Epithelial cell of esophagus (primary cell): ENCODE measurements around the gene QRICH1.
A peak's percentile ranks its signal among the peaks of the same experiment; 100 is the strongest.

ENCODE experiments used
- DNase-seq: peaks from one replicate; pipeline ENCODE4 v3.0.0; 2010; ENCODE audit warnings: low read depth
- H3K4me3 ChIP-seq: 2 replicates; pipeline ENCODE4 v1.5.1; 2011; ENCODE audit warnings: mild to moderate bottlenecking, low read length, control low read depth
- CTCF ChIP-seq: IDR thresholded peaks from 2 replicates; pipeline ENCODE4 v1.5.1; 2011; ENCODE audit warnings: low read depth, mild to moderate bottlenecking, low read length, control low read depth, inconsistent platforms; ENCODE audit not compliant: insufficient read depth; ENCODE audit errors: missing control alignments

QRICH1 gene

GRCh38 chr3:49032646-49033304, 61.1 kb downstream of the QRICH1 start:
- DNase-seq, result no peak
- no peak for TF ChIP-seq CTCF

GRCh38 chr3:49030321-49030720, 63.5 kb downstream of the QRICH1 start:
- TF ChIP-seq CTCF, result no peak
- H3K4me3 ChIP-seq, result no peak overlapping the region
- DNase-seq, result no peak

More at GRCh38 chr3:49032646-49033304, 61.1 kb downstream of the QRICH1 start:
- H3K4me3 ChIP-seq, result no peak overlapping the region

- no peak for DNase-seq
- TF ChIP-seq CTCF, result no peak
- no peak overlapping the region for H3K4me3 ChIP-seq
Measured at GRCh38 chr3:49029563-49029884, 64.3 kb downstream of the QRICH1 start.

GRCh38 chr3:49028673-49029562, 65.0 kb downstream of the QRICH1 start, which contains the start of gene IMPDH2:
IMPDH2 (minus strand) TSS chr3:49029398; CDS start chr3:49029350, 48 bp downstream.
- peak within 1 kb of the TSS; percentile 97 for H3K4me3 ChIP-seq
- no peak for TF ChIP-seq CTCF
- peak; percentile 90 for DNase-seq

- DNase-seq, result no peak
- no peak for TF ChIP-seq CTCF
- H3K4me3 ChIP-seq, result peak overlapping the region; percentile 97
Measured at GRCh38 chr3:49028298-49028672, 65.6 kb downstream of the QRICH1 start.

- no peak for TF ChIP-seq CTCF
- DNase-seq, result no peak
- peak overlapping the region; percentile 97 for H3K4me3 ChIP-seq
Measured at GRCh38 chr3:49027634-49028033, 66.2 kb downstream of the QRICH1 start.
